Measurements from ENCODE around the gene MRPL48. TPM values are rescaled to one million over a fixed set of nuclear protein-coding genes. Genes with fewer than 3 reads are reported as not detected.

MRPL48 gene
- total and polyA plus RNA-seq, 10 of the 15 experiments (the other 5 are each of a cell fraction or from before 2014, with no cell fraction given): 46.7 to 159 (median 83.4) TPM

DNA sequence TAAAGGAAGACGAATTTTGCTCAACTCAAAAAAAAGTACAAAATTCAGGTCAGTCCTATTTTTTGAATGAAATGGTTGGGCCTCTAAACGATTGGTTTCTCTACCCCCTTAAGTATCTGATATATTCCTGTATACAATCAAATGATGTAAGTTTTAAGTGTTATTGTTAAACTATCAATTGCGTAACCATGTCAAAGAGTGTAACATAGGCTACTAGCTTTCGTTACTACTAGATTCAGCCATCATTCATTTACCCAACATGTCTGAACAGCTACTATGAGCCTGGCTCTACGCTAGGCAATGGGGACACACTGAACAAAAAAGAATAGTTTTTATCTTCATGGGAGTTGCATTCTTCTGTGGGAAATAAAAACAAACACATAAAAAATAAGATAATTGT is 30.1 kb upstream of the MRPL48 start (continued):
- TF ChIP-seq ZNF384 (IDR thresholded peaks at IDR 0.05; ENCODE audit: borderline replicate concordance, low read depth, low read length) (no peak), MTA3 (IDR thresholded peaks at IDR 0.05; ENCODE audit: borderline replicate concordance, low read length) (no peak), IRF4 (IDR thresholded peaks at IDR 0.05; ENCODE audit: low read depth, low read length) (no peak), BACH1 (IDR thresholded peaks at IDR 0.05; ENCODE audit: borderline replicate concordance) (no peak), TCF3 (IDR thresholded peaks at IDR 0.05; ENCODE audit: borderline replicate concordance, insufficient read depth, low read depth, low read length) (no peak)

DNA sequence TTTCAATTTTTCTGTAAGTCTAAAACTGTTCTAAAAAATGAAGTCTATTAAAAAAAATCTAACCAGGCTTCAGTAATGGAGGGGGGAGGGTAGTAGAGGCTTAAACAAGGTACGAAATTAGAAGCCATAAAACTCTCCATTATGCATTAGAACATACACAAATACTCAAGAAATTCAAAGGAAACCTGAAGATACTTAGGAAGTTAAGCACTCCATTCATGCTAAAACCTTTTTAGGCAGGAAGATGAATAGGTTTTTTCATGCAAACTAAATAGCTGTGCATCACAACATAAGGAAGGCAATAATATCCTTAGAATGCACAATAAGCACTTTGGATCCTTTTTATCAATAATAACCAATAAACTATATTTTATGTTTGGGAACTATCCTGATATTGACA is 29.2 kb upstream of the MRPL48 start:
- WGBS (ENCODE audit: insufficient coverage, insufficient replicate concordance, low lambda C conversion rate, missing lambda C conversion rate): 87% methylated on average over 1 of the region's 1 CpG
- peaks cover 0 to 2% of the 10 kb centered on the region in 2 experiments; a peak in 2 of 4 replicates for H3K36me3 ChIP-seq (ENCODE audit: control insufficient read depth in 2 of 2, insufficient read depth in 2 of 2, low read length in 1 of 2)
- ChIA-PET RAD21 (ENCODE audit: unreplicated experiment) (interaction anchor here (0.5 to 1.9 kb wide), 4 partner anchors 21 to 30 kb away, joined by 3 to 6 read pairs (median 5); partner anchors contain the start of gene MRPL48), CTCF (no interaction called here), SMC1A (ENCODE audit: uncharacterized antibody, unreplicated experiment) (interaction anchor here (0.7 to 1.2 kb wide), 3 partner anchors 21 to 111 kb away, joined by 3 read pairs; no protein-coding TSS in a partner anchor), POLR2A (interaction anchor here (1.0 to 1.1 kb wide), 2 partner anchors 21 to 29 kb away, joined by 3 to 4 read pairs; partner anchors contain the start of gene MRPL48)
- H3K79me2 ChIP-seq (ENCODE audit: control insufficient read depth, insufficient read depth, low read length): peaks cover 54% of the 10 kb centered on the region
- H3K9me3 ChIP-seq (replicated peaks; ENCODE audit: control insufficient read depth, insufficient read depth, low read length): no peaks in the 10 kb centered on the region
- no peak overlapping the region for H3K27ac ChIP-seq (ENCODE audit: control insufficient read depth, insufficient read depth)
- FAIRE-seq (no peak), ATAC-seq (no peak), DNase-seq (ENCODE audit: low read depth, low spot score) (no peak)
- in situ Hi-C loops (cut with MboI): no loop called here
- BruUV-seq (replicated peaks): no TSS peak
- H2AFZ ChIP-seq (ENCODE audit: control insufficient read depth, low read depth, low read length): no peak overlapping the region
- no peak overlapping the region for H3K9ac ChIP-seq (ENCODE audit: control insufficient read depth, insufficient read depth, low read length)
- H3K4me2 ChIP-seq (ENCODE audit: control insufficient read depth, insufficient read depth): peak overlapping the region; percentile 79
- no peaks in the 10 kb centered on the region for H4K20me1 ChIP-seq (ENCODE audit: control insufficient read depth, insufficient read depth)
- intact Hi-C loops (cut with micrococcal nuclease; ENCODE audit: unreplicated experiment): no loop called here
- no peaks in the 10 kb centered on the region; the same call in 1 of the 2 replicates for H3K4me1 ChIP-seq (ENCODE audit: control insufficient read depth, insufficient read depth, low read length)
- H3K27me3 ChIP-seq (replicated peaks in 1 of 2; ENCODE audit: control insufficient read depth in 2 of 2, insufficient read depth in 2 of 2, low read length in 1 of 2): no peaks in the 10 kb centered on the region
- peak overlapping the region; percentile 98 for H3K4me3 ChIP-seq
- TF ChIP-seq EGR1 (IDR thresholded peaks at IDR 0.05; ENCODE audit: borderline replicate concordance in 1 of 2, low read depth in 2 of 2, low read length in 2 of 2): no peak
- TF ChIP-seq ZBTB4 (CRISPR knock-in tag; IDR thresholded peaks at IDR 0.05): no peak
- TF ChIP-seq, protein P1, sequence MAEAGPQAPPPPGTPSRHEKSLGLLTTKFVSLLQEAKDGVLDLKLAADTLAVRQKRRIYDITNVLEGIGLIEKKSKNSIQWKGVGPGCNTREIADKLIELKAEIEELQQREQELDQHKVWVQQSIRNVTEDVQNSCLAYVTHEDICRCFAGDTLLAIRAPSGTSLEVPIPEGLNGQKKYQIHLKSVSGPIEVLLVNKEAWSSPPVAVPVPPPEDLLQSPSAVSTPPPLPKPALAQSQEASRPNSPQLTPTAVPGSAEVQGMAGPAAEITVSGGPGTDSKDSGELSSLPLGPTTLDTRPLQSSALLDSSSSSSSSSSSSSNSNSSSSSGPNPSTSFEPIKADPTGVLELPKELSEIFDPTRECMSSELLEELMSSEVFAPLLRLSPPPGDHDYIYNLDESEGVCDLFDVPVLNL (IDR thresholded peaks at IDR 0.05; ENCODE audit: low read depth, low read length): no peak
- no peak for TF ChIP-seq ETV6 (conservative IDR thresholded peaks at IDR 0.05 in 1 of 2, IDR thresholded peaks at IDR 0.05 in 1 of 2; ENCODE audit: borderline replicate concordance in 1 of 2, low read depth in 1 of 2)
- TF ChIP-seq GATAD2B (conservative IDR thresholded peaks at IDR 0.05; ENCODE audit: low read depth): no peak
- TF ChIP-seq CEBPB (IDR thresholded peaks at IDR 0.05; ENCODE audit: borderline replicate concordance in 1 of 2, low read depth in 2 of 2, low read length in 2 of 2): no peak
- TF ChIP-seq POU2F2 (IDR thresholded peaks at IDR 0.05; ENCODE audit: borderline replicate concordance, low read depth, low read length): no peak
- TF ChIP-seq, protein P2, sequence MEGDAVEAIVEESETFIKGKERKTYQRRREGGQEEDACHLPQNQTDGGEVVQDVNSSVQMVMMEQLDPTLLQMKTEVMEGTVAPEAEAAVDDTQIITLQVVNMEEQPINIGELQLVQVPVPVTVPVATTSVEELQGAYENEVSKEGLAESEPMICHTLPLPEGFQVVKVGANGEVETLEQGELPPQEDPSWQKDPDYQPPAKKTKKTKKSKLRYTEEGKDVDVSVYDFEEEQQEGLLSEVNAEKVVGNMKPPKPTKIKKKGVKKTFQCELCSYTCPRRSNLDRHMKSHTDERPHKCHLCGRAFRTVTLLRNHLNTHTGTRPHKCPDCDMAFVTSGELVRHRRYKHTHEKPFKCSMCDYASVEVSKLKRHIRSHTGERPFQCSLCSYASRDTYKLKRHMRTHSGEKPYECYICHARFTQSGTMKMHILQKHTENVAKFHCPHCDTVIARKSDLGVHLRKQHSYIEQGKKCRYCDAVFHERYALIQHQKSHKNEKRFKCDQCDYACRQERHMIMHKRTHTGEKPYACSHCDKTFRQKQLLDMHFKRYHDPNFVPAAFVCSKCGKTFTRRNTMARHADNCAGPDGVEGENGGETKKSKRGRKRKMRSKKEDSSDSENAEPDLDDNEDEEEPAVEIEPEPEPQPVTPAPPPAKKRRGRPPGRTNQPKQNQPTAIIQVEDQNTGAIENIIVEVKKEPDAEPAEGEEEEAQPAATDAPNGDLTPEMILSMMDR (IDR thresholded peaks at IDR 0.05 in 2 of 3, conservative IDR thresholded peaks at IDR 0.05 in 1 of 3; ENCODE audit: control insufficient read depth in 2 of 3, extremely low read depth in 1 of 3, insufficient read depth in 1 of 3, low read depth in 3 of 3, low read length in 3 of 3): no peak
- no peak for TF ChIP-seq ZSCAN29 (IDR thresholded peaks at IDR 0.05)
